Measurements from ENCODE around the gene F8A1.
A peak's percentile ranks its signal among the peaks of the same experiment; 100 is the strongest.
"Not testable (repeated sequence)": the region's sequence is repeated elsewhere in the genome, so short reads cannot be mapped to it uniquely, and the experiment has no call there.

The F8A1 gene

DNA sequence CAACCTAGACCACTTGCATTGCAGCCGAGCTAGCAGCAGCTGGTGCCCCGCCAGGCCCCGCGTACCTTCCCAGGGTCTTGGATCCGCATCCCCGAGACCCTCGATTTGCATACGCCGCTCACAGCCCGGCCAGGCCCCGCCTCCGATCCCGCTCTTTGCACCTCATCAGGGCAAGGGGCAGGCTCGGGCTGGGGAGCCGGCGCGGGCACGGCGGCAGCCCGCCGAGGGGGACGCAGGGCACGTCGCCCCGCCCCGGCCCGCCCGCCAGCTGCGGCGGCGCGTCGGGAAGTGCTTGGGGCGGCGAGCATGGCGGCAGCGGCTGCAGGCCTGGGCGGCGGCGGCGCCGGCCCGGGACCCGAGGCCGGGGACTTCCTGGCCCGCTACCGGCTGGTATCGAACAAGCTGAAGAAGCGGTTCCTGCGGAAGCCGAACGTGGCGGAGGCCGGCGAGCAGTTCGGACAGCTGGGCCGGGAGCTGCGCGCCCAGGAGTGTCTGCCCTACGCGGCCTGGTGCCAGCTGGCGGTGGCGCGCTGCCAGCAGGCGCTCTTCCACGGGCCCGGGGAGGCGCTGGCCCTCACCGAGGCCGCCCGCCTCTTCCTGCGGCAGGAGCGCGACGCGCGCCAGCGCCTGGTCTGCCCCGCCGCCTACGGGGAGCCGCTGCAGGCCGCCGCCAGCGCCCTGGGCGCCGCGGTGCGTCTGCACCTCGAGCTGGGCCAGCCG lies at the start of gene F8A1:
Gene F8A1 (plus strand): TSS at position 287 of the 720 bp plus-strand sequence. CDS start 20 bp downstream, at position 307.
- not testable (repeated sequence) for DNase-seq (ENCODE audit: low spot score)

GRCh38 chrX:154840856-154841255 lies 45.3 kb upstream of the F8A1 start:
- no peak for DNase-seq (ENCODE audit: low spot score)

DNA sequence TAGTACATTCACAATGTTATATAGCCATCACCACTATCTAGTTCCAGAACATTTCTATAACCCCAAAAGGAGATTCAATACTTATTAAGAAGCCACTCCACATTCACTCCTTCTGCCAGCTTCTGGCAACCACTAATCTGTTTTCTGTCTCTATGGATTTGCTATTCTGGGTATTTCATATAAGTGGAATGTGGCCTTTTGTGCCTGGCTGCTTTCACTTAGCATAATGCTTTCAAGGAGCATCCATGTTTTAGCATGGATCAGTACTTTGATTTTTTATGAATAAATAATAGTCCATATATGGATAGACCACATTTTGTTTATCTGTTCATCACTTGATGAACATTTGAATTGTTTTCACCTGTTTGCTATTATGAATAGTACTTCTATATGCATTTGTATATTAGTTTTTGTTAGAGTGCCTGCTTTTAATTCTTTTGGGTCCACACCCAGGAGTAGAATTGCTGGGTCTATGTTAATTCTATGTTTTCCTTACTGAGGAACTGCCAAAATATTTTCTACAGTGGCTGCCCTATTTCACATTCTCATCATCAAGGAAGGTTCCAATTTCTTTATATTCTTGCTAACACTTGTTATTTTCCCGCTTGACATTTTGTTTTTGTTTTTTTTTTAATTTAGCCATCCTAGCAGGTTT lies 35.1 kb upstream of the F8A1 start:
- no peak for DNase-seq (ENCODE audit: low spot score)

DNA sequence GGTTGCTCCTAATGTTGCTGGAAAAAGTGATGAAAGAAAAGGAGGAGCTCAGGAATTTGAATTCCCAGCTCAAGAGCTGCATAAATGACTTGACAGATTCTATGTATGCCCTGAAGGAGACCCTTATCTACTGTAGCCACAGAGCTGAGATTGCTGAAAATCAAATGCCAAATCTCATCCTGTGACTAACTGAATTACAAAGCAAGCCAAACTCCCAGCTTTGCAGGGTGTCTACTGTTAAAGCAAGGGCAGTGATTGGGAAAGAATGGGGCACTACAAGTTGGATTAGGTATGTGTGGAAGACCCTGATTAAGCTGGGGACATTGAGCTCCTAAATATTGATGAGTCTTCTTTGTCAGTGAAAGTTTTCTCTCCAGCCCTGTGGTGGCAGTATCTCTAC lies 30.9 kb upstream of the F8A1 start:
- no peak for DNase-seq (ENCODE audit: low spot score)

DNA sequence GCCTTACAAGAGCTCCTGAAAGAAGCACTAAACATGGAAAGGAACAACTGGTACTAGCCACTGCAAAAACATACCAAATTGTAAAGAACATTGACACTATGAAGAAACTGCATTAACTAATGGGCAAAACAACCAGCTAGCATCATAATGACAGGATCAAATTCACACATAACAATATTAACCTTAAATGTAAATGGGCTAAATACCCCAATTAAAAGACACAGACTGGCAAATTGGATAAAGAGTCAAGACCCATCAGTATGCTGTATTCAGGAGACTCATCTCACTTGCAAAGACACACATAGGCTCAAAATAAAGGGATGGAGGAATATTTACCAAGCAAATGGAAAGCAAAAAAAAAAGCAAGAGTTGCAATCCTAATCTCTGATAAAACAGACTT lies 17.6 kb upstream of the F8A1 start:
- DNase-seq (ENCODE audit: low spot score) = not testable (repeated sequence)

DNA sequence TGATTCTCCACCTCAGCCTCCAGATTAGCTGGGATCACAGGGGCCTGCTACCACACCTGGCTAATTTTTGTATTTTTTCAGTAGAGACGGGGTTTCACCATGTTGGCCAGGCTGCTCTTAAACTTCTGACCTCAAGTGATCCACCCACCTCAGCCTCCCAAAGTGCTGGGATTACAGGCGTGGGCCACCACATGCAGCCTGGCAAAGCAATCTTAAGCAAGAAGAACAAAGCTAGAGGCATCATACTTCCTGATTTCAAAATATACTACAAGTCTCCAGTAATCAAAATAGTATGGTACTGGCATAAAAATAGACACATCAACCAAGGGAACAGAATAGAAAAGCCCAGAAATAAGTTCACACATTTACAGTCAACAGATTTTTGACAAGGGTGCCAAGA lies 12.8 kb upstream of the F8A1 start:
- DNase-seq (ENCODE audit: low spot score) = no peak

DNA sequence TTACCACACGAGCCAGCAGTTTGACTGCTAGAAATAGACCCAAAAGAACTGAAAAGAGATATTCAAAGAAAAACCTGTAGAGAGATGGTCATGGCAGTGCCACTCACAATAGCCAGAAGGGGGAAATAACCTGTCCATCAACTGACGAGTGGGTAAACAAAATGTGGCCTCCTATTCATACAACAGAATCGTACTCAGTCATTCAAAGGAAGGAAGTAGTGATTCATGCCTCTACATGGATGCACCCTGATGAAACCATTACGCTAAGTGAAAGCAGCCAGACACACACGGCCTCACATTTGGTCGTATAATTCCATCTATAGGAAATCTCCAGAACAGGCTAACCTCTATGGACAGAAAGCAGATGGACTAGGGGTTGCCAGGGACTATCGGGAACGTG lies 2.1 kb upstream of the F8A1 start:
- not testable (repeated sequence) for DNase-seq (ENCODE audit: low spot score)

GRCh38 chrX:154885057-154885456 lies 1.1 kb upstream of the F8A1 start:
- DNase-seq (ENCODE audit: low spot score) = not testable (repeated sequence)

DNA sequence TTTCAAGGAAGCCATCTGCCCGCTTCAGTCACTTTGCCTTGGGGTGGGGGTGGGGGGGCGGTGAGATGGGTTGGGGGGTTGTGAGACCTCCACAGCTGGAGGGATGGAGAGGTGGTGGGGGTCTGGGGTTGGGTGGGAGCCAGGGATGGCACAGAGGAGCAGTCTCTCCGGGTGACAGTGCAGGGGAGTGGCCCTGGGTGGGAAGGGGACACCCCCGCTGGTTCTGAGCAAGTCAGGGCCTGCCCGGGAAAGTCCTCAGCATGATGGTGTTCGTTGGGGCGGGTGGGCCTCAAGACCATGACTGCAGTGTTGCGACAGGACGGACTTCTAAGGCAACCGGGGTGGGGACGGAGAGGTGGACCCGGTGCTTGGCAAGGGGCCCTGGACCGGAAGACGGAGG lies 606 bp upstream of the F8A1 start:
- not testable (repeated sequence) for DNase-seq (ENCODE audit: low spot score)

DNA sequence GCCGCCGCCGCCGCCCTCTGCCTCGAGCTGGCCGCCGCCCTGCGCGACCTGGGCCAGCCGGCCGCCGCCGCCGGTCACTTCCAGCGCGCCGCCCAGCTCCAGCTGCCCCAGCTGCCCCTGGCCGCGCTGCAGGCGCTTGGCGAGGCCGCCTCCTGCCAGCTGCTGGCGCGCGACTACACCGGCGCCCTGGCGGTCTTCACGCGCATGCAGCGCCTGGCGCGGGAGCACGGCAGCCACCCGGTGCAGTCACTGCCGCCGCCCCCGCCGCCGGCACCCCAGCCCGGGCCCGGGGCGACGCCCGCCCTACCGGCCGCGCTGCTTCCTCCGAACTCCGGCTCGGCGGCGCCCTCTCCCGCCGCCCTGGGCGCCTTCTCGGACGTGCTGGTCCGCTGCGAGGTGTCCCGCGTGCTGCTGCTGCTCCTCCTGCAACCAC lies 650 bp downstream of the F8A1 start:
- DNase-seq (ENCODE audit: low spot score) = not testable (repeated sequence)

DNA sequence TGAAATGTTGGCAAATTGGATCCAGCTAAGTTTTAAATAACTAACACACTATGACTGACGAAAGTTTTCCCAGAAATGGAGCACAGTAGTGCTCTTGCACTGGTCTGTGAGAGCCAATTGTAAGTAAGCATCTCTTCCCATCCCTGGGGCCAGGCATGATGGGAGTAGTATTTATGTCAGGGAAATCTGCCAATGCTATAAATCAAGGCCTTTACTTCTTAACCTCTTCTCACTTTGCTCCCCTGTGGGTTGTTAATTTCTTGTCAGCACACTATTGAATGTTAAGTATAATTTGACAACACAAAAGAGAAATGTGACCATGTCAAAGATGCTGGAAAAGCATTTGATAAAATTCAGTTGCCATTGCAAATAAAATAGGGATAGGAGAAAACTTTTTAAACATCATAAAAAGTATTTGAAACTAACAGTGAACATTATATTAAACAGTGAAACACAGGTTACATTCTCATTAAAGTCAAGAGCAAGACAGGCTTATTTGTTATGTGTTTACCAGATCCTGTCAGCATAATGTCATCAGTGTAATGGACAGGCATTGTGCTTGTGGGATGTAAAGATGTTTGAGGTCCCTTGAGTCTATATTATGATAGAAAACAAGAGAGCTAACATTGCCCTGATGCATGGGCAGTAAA lies 5.0 kb downstream of the F8A1 start:
- DNase-seq (ENCODE audit: low spot score) = no peak

- no peak for DNase-seq (ENCODE audit: low spot score)
Measured at GRCh38 chrX:154892296-154892695, 6.1 kb downstream of the F8A1 start.

DNA sequence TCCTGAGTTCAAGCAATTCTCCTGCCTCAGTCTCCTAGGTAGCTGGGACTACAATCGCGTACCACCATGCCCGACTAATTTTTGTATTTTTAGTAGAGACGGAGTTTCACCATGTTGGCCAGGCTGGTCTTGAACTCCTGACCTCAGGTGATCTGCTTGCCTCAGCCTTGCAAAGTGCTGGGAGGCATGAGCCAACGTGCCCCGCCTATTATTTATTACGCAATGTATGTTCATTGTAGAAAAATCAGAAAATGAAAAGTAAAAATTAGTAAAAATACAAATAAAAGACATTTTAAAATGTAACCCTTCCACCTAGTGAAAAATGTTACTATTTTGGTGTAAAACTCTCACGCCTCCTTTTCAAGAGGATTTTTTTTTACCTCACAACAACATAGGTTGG lies 14.2 kb downstream of the F8A1 start:
- DNase-seq (ENCODE audit: low spot score) = no peak

GRCh38 chrX:154902408-154902807 lies 16.3 kb downstream of the F8A1 start:
- no peak for DNase-seq (ENCODE audit: low spot score)

DNA sequence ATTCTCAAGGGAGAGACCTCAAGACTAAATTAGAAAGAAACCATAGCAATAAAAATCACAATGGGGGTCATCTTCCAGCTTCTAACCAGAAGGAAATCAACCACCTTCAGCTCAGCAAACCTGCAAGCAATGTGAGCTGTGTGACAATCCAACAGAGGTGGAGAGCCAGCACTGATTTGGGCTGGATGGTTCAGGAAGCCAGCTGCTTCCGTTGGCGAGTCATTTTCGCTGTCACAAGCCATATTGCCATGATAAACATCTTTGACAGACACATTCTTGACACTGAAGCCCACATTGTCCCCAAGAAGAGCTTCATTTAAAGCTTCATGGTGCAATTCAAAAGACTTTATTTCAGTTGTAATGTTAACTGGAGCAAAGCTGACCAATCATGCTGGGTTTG lies 22.7 kb downstream of the F8A1 start:
- DNase-seq (ENCODE audit: low spot score) = no peak

GRCh38 chrX:154910048-154910447 lies 23.9 kb downstream of the F8A1 start:
- DNase-seq (ENCODE audit: low spot score) = not testable (repeated sequence)

- DNase-seq (ENCODE audit: low spot score) = not testable (repeated sequence)
Measured at GRCh38 chrX:154910528-154910927, 24.4 kb downstream of the F8A1 start.

GRCh38 chrX:154914052-154914451 lies 27.9 kb downstream of the F8A1 start:
- DNase-seq (ENCODE audit: low spot score) = no peak

DNA sequence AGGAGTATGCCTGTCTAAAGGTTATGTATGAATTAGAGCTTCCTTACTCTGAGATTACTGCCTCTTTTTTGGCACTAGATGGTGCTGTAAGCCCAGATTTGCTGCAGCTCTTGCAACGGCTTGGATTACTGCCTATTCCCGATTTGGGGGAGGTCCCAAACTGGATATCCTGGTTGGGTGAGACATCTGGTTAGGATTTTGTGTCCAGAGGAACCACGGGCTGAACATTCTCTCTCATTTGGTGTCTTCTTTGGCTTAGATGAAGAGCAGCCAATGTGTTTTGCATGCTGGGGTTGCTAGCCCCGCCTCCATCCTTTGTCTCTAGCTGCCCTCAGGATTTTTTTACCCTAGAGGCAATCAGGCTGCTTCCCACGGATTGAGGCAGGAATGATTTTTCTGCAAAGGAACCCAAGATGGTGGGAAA lies 31.9 kb downstream of the F8A1 start:
- DNase-seq (ENCODE audit: low spot score) = peak; percentile 62

GRCh38 chrX:154924771-154925170 lies 38.6 kb downstream of the F8A1 start:
- not testable (repeated sequence) for DNase-seq (ENCODE audit: low spot score)
